Activated T-cell treated with anti-CD3 and anti-CD28 coated beads for 24 hours (primary cell): ENCODE measurements around the gene TMEM154.

Experiments
- DNase-seq: peaks from one replicate; pipeline ENCODE4 v3.0.0-alpha.2; 2020; ENCODE audit warnings: low read depth

The TMEM154 gene

GRCh38 chr4:152626790-152627189 is 53.0 kb downstream of the TMEM154 start:
- DNase-seq = no peak

DNA sequence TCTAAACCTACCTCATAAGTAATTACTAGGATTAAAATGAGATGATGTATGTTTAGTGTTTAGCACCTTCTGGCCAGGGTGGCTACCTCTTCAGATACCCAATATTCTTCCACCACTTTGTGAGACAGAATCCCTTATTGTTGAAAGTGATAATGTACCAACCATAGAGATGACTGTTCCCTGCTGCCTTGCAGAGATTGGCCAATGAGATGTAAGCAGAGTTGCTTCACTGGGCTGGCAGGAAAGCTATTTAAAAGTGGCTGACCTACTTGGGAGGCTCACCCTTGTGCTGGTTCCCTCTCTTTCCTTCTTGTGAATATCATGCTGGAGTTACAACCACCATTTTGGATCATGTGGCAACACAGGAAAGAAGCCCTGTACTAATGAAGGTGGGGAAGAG is 58.9 kb downstream of the TMEM154 start:
- no peak for DNase-seq

GRCh38 chr4:152620218-152620617 is 59.6 kb downstream of the TMEM154 start:
- no peak for DNase-seq

- DNase-seq = no peak
These were observed 60.2 kb downstream of the TMEM154 start for GRCh38 chr4:152619556-152619955.

DNA sequence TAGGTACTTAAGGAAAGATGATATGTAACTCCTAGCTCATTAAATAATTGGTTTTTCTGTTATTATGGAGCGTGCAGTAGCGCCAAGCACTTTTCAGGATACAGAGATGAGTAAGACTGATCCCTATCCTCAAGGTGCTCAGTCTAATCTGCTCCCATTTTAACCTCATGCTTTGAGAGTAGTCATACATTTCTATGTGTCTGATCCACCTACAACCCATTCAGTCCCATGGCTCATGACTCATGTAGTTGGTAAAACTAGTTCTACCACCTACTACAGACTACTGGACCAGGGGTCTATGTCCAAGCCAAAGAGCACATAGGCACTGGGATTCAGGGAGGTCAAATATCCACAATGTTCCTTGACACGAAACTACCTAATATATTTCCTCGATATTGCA is 60.8 kb downstream of the TMEM154 start:
- no peak for DNase-seq

DNA sequence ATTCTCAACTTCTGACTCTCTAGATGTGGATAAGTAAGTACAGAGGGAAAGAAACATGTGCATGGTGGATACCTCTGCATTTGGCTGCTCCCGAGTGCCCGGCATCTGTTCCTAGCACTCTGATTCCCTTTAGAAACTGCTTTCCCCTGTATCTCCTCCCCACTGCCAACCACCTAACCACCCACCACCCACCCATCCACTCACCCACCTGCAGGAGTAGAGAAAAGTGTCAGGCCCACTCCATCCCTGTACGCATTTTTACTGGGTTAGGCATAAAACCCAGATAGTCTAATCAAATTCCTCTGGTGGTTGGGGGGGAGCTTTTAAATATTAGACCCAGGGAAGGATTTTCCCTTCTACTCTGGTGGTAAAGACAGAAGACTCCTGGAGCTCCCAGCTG is 63.0 kb downstream of the TMEM154 start:
- DNase-seq = no peak

DNA sequence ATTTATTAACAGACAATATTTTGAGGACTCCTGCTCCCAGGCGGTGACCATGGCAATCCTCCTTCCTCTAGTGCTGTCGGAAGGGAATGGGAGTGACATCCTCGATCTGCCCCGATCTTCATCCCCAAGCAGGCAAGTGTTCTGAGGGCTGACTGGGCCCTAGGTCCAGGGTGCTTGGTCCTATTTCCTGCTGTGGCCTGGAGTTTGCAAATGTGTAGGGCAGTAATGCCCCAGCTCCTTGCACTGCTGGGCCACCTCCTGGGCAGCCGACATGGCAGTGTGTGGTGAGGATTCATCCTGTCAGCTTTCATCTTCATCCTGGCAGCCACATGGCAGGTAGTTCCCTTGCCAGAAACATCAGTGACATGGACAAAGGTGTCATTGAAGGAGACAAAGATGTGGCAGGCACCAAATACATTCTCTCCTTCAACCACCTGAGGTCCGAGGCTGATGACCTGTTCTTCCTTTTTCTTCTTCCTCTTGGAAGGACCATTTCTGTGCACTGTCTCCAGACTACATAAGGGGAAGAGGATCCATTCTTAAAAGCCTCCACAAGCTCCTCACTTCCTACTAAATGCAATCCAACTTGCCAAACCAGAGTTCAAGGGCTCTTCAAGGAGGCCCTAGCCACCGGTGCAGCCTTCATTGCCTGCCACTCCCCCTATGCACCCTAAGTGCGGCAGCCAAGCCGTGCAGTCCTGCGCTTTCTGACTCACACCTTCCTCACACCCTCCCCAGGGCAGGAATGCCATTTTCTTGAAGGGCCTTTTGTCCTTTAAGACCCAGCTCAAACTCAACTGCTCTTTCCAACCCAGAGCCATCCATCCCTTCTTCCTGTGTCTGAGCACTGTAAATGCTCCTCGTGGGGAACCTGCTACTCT is 65.7 kb downstream of the TMEM154 start:
- DNase-seq = no peak

DNA sequence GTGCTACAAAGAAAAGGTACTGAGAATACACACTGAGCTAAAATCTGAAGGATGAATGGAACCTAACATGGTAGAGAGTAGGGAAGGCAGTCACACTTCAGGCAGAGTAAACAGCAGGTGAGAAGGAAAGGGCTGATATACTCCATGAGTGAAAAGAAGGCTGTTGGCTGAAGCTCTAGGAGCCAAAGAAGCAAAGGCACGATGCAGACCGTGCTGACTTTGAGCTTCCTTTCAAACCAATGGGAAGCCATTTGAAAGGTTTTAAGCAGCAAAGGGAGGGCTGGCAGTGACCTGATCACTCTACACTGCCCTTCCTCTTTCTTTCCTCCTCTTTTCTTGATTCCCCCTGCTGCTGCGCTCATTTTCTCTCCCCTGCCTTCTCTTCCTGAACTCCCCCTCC is 66.4 kb downstream of the TMEM154 start:
- no peak for DNase-seq

DNA sequence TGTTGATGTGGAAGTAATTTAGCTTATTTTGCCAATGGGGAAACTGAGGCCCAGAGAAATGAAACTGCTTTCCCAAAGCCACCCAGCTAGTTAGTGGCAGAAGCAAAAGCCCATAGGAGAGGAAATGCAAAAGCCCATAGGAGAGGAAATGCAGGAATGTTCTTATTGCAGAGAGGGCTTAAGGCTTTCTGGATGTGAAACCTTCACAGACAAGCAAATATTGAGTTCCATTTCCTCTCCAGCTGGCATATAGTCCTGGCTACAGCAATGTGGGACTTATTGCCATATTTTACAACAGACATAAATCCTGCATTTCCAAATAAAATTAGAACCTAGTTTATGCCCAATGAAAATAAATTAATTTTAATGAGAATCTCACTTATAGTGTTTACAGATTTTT is 69.7 kb downstream of the TMEM154 start:
- no peak for DNase-seq

DNA sequence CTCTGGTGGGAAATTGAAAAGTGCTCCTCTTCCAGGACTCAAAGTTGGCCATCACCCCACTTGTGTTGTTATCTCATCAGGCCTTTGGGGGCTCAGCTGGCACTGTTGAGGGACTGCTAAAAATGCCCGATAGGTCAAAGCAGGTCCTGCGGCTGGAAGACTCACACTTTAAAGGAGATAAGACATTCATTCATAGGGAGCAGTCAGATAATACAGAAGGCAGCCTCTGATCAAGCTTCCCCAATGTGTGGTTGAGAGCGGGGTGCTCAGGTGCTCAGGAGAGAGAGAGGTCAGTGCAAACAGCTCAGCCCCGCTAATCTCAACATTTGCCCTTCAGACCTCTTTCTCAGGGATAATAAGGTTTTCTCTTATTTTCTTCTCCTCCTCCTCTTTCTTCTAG is 70.3 kb downstream of the TMEM154 start:
- no peak for DNase-seq

DNA sequence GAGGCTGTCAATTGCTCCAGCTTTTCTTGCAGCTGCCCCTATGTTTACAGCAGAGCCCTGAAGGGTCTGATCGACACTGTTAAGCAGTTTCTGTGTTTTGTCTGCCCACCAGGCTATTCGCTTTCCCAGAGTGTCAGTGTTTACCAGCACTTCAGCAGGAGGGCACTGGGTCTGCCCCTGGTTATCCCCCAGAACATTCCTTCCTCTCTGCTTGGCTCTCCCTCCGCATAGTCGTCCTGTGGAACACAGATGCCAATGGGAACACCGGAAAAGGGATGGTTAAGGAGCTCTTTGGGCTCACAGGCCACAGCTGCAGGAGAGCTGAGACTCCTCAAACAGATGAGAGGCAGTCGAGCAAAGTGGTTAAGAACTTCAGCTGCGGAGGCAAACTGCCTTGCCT is 72.6 kb downstream of the TMEM154 start:
- no peak for DNase-seq

- DNase-seq = no peak
These were observed 73.0 kb downstream of the TMEM154 start for GRCh38 chr4:152606753-152607152.

- DNase-seq = no peak
These were observed 74.0 kb downstream of the TMEM154 start for GRCh38 chr4:152605641-152606335.

DNA sequence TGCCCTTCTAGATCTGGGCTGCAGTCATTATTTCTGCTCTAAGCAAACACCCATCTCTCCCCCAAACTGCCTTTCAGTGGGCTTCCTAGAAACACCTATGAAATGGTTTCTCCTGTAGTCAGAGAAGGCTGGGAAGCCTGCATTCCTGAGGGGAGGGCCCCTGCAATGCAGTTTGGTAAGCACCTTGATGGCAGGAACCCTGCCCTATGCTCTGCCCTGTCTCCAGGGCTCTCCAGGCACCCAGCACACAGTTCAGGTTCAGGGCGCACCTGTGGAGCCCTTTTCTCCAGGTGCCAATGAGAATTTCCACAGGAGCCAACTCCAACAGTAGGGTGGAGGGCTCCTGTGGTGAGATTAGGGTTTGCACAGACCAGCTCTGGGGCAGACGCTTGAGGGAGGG is 74.8 kb downstream of the TMEM154 start:
- DNase-seq = no peak

- no peak for DNase-seq
These were observed 78.6 kb downstream of the TMEM154 start for GRCh38 chr4:152601156-152601555.

GRCh38 chr4:152599636-152600035 is 80.2 kb downstream of the TMEM154 start:
- DNase-seq = no peak

- no peak for DNase-seq
These were observed 80.7 kb downstream of the TMEM154 start for GRCh38 chr4:152599095-152599494.

GRCh38 chr4:152598454-152598853 is 81.3 kb downstream of the TMEM154 start:
- DNase-seq = no peak

DNA sequence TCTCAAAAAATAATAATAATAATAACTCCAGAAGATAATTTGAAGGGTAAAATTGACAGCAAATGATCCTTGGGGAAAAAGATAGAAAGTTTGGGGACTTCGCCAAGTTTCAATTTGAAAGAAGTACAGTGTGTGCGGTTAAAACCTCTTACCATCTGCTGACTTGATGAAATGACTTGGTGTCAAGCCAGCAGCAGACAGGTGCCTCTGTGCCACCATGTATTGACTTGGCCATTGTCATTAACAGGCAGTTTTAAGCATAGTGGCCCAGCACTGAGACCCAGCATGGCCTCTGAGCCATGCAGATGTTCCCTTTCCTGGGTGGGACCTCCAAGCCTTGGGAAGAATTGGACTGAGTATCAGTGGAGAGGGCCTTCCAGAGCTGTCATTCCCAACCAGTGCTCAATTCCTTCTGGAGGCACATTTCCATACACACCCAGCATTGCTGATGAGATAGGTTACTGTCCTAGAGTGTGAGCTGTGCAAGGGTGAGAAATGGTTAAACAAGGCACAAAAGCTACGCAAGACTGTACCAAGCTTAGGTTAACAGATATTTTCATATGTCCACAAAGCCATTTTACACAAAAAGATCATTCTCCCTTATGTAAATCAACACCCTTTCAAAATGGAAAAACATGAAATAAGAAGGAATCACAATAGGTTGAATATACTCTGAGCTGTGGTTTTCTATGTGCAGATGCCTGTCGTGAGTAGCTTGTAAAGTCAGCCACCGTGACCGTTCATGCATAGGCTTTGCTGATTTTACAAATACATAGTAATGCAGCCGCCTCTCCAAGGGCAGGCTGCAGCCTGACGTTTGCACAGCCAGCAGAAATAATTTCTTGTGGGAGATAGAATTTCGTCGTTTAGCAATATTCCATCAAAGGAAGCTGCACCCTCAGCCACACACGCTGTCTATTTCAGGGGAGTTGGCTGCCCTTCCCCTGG is 84.5 kb downstream of the TMEM154 start:
- no peak for DNase-seq

DNA sequence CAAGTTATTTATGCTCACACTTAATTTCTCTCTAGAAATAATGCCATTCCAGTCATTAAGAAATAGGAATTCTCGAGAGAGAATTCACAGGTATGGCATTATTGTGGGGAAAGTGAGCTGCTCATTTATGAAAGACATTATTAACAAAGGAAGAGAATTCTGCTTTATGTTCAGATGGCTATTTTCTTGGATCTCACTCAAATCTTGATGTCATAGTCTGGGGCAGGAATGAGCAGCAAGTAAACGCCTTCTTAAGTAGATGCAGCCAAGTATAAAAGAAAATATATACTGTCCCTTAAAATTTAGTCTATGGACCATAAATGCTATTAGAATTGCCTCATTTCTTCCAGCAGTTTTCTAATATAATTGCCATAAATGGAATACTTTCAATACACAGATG is 85.7 kb downstream of the TMEM154 start:
- DNase-seq = no peak

DNA sequence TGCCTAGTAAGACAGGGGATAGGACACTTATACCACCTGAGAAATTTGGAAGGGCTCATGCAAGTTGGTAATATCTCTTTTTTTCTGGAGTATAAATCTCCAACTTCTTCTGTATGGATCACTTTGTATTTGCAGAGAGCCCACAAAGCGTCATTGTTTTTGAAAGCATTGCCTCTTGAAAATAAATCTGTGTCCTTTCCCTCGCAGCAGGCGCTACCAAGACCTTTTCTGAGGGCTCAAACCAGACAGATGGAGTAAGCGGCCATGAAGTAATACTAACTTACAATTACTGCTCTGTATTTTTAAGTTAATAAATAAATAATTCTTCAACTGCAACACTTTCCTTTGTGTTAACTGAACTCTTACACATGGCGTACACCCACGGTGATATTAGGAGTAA is 87.9 kb downstream of the TMEM154 start:
- no peak for DNase-seq

- no peak for DNase-seq
These were observed 88.4 kb downstream of the TMEM154 start for GRCh38 chr4:152591396-152591795.
